Urinary bladder (tissue), 4 donors: Measurements from ENCODE around the gene HPSE2. TPM values are rescaled to one million over a fixed set of nuclear protein-coding genes. Genes with fewer than 3 reads are reported as not detected.

Source experiments
- DNase-seq: peaks from one replicate; pipeline ENCODE4 v3.0.0-alpha.2; 2015; ENCODE audit errors: extremely low spot score
- H3K27ac ChIP-seq: one replicate; pipeline ENCODE4 v1.5.1; 2013; ENCODE audit warnings: low read depth, mild to moderate bottlenecking, moderate library complexity
- H3K36me3 ChIP-seq: one replicate; pipeline ENCODE4 v1.6.1; 2013; ENCODE audit warnings: mild to moderate bottlenecking, moderate library complexity; ENCODE audit not compliant: insufficient read depth
- H3K4me1 ChIP-seq: one replicate; pipeline ENCODE4 v1.6.1; 2013; ENCODE audit warnings: mild to moderate bottlenecking, moderate library complexity; ENCODE audit not compliant: insufficient read depth
- H3K4me3 ChIP-seq: one replicate; pipeline ENCODE4 v1.5.1; 2013; ENCODE audit warnings: low read depth, low read length
- WGBS: extraction: QIAGEN DNeasy Blood & Tissue Kit; methylation state at CpG from one replicate; pipeline ENCODE4 v1.1.7; 2013; 5-methylcytosine and 5-hydroxymethylcytosine counted together
- polyA plus RNA-seq: library from polyadenylated mRNA; stranded (reverse); fragments of 200-250 nt; gene quantifications from one replicate; pipeline ENCODE4 v1.2.3, GENCODE V29; 2013
- total RNA-seq: library from RNA; depleted of rRNA; stranded (reverse); fragments of >200 nt; gene quantifications from one replicate; pipeline ENCODE4 v1.2.3, GENCODE V29; 2014
- donor health status: healthy with polysubstance abuse.
- donor health status: healthy.

The HPSE2 gene
- total and polyA plus RNA-seq, 2 donors = 46.3 to 48.1 TPM

DNA sequence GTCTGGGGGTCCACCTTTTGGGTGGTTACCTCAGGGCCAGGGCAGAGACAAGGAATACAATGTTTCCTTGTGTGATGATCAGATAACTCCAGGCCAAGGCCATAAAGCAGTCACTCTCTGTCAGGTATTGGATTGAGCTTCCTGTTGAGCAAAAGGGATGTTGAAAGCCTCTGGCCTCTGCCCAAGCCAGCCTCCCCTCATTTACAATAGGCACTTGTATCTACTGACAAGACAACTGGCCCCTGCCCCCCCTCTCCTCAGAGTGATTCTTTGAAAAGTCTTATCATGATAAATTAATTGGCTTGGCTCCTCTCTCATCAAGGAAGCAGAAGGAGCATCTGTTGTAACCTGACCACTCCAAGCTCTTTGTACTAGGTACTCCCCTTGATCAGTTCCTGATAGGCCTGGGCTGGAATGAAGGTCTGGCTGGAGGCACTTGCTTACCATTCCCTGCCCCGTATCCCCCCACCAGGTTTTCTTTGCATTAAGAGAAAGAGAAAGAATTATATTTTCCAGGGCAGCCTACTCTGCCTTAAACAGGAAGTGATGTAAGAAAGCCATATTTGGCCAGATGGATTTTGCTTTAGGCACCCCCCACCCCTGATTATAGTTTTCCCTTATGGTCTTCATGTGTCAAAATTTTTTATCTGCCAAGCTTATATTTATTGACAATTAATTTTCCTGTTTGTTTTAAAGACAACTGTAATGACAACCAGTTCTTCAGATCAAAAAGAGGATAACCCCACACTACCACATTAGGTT, 746.8 kb downstream of the HPSE2 start:
- DNase-seq = no peak
- H3K4me1 ChIP-seq = no peaks in the 10 kb centered on the region
- no peaks in the 10 kb centered on the region for H3K36me3 ChIP-seq
- 77% methylated on average over 1 of the region's 1 CpG for WGBS
- H3K27ac ChIP-seq = no peak overlapping the region
- no peak overlapping the region for H3K4me3 ChIP-seq

DNA sequence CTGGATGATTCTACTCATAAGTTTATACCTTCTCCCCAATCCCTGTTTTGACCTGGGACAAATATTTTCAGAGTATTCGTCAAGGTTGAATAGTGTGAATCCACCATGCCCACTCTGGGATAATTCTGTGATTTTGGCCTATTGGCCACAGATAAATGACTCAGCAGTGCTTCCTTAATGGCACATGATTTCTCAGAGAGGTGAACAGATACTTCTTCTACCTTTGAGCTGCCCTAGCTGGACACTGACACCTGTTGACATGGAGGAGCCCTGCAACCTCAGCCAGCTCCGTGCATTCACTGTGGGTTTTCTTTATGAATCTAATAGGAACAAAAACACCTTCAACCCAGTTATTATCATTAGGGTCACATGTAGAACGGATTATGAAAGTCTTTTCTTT, 748.0 kb downstream of the HPSE2 start:
- H3K4me3 ChIP-seq = no peak overlapping the region
- DNase-seq = no peak
- no peaks in the 10 kb centered on the region for H3K36me3 ChIP-seq
- H3K4me1 ChIP-seq = no peaks in the 10 kb centered on the region
- no peak overlapping the region for H3K27ac ChIP-seq
- 95% methylated on average over 3 of the region's 3 CpGs for WGBS

DNA sequence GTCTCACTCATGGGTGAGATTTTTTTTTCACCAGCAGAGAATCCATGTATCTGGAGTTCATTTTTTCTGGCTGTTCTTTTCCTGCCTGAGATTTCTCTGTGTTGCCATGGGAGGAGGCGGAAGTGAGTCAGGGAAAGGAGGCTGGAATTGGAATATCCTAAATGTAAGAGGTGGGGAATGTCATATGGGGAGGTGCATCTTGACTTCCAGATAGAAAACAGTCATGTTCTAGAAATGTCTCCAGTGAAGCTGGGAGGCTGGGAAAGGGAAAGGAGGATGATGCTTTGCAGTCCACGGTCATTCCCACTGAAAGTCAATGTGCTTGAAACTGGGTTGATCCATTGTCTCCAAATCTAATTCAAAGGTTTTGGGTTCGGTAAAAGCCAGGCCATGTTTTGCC, 749.2 kb downstream of the HPSE2 start:
- Histone ChIP-seq H3K27ac (no peak overlapping the region), H3K4me3 (no peak overlapping the region), H3K4me1 (no peaks in the 10 kb centered on the region), H3K36me3 (no peaks in the 10 kb centered on the region)
- WGBS = 92% methylated on average over 3 of the region's 3 CpGs
- no peak for DNase-seq

DNA sequence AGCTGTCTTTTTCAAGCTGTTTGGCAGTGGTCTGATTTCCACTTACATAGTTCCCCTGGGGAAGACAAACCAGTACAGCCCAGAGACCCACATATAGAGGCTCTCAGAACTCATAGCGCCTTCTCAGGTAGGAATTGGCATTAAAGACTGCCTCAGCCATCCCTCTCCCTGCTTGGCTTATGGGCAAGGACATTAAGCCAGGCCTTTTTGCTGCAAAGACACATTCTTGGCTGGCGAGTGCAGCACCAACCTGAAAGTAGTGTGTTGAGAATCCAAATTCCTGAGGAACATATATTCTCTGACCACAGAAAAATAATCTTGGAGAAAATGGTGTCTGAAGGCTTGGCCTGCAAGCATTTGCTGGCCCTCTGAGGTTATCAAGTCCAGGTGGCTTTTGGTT, 749.7 kb downstream of the HPSE2 start:
- DNase-seq = no peak
- no peak overlapping the region for H3K27ac ChIP-seq
- H3K36me3 ChIP-seq = no peaks in the 10 kb centered on the region
- no peaks in the 10 kb centered on the region for H3K4me1 ChIP-seq
- H3K4me3 ChIP-seq = no peak overlapping the region
- WGBS = 89% methylated on average over 2 of the region's 2 CpGs

DNA sequence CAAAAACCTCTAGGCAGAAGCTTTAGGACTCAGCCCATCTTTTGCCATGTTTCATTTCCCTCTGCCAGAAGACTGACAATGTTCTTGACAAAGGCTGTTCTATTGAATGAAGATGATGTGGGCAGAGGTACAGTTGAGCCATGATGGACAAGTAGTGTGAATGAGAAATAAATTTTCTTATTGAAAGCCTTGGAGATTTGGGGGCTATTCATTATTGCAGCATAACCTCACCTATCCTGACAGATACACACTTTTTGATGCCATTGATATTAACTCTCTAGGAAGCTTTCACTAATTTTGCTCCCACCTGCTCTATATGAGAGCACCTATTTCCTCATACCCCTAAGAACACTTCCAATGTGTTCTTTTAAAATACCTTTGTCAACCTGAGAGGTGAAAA, 752.0 kb downstream of the HPSE2 start:
- no peak overlapping the region for H3K4me3 ChIP-seq
- no peaks in the 10 kb centered on the region for H3K4me1 ChIP-seq
- H3K36me3 ChIP-seq = no peaks in the 10 kb centered on the region

DNA sequence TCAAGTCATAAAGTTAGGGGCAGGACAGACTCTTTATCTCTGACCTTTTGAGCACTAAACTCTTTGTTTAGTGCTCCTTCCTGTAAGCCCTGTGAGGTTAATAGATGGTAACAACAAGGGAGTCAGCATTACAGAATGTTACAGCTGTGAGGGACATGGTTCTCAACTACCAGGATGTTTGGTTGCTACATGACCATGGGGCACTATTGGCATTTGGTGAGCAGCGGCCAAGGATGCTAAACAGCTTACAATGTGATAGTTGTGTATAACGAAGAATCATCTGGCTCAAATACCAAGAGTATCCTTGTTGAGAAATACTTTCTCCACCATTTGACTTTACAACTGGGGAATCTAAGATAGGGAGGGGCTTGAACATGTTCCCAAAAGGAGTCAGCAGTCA, 753.6 kb downstream of the HPSE2 start:
- no peaks in the 10 kb centered on the region for H3K4me1 ChIP-seq
- H3K36me3 ChIP-seq = no peaks in the 10 kb centered on the region
- no peak overlapping the region for H3K4me3 ChIP-seq
- no peak overlapping the region for H3K27ac ChIP-seq
- DNase-seq = no peak
- WGBS = 93% methylated on average over 2 of the region's 2 CpGs

More for the DNA sequence above, 752.0 kb downstream of the HPSE2 start:
- no peak for DNase-seq
- no peak overlapping the region for H3K27ac ChIP-seq

DNA sequence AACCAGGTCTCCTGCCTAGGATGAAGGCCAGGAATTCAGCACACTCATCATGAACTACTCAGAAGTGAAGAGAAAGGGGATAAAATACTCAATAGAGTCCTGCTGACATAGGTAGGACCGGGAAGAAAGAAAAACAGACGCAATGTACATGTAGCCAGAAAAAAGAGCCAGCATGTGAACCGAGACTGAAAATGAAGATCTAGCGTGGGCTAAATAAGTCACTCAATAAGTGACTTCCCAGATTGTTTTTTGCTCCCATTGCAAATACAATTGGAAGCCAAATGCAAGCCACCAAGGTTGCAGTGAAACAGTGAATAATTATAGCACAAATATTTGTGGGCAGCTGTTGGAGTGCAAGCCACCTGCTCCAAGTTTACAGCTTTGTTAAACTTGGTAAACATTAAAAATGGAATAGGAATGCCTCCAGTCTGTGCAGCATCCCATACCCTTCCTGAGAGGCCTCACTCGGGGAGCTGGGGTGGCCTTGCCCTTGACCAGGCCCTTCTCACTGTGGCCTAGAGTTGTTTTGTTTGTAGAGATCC, 754.2 kb downstream of the HPSE2 start:
- 80% methylated on average over 5 of the region's 5 CpGs for WGBS
- H3K36me3 ChIP-seq = no peaks in the 10 kb centered on the region
- H3K4me3 ChIP-seq = no peak overlapping the region
- H3K4me1 ChIP-seq = no peaks in the 10 kb centered on the region
- no peak for DNase-seq
- no peak overlapping the region for H3K27ac ChIP-seq

DNA sequence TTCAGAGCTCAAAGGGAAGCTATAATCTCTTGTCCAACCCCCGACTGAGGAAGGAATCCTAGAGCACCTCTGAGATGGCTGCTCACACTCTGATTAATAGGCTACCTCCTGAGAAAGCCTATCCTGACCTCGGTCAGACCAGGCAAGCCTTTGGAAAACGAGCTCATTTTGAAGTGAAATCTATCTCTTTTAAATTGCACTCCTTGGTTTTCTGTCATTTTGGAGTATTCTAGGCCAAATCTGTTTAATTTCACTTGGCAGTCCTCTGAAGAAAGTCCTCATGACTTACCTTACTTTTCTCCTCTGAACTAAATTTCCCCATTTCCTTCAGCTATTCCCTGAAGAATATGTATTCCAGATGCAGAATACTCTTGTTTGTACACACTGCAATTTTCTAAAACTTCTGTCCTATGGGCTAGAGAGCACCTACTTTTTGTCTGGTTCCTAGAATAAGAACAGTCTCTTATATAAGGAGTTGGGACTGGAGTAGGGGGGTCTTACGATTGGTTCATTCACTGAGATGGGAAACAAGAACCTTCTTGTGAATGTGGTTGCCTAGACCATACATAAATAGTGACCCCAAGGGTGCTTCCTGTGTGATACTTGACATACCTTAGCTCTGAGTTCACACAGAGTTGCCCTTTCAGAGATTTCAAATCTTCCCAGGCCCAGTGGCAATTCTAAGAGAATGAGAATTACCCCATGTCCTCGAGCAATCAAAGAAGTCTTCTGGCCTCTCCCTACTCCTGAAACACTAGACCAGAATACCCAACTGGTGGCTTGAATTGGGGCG, 757.0 kb downstream of the HPSE2 start:
- Histone ChIP-seq H3K36me3 (no peaks in the 10 kb centered on the region), H3K27ac (no peak overlapping the region), H3K4me1 (no peaks in the 10 kb centered on the region), H3K4me3 (no peak overlapping the region)
- DNase-seq = no peak
- WGBS = 82% methylated on average over 6 of the region's 6 CpGs

DNA sequence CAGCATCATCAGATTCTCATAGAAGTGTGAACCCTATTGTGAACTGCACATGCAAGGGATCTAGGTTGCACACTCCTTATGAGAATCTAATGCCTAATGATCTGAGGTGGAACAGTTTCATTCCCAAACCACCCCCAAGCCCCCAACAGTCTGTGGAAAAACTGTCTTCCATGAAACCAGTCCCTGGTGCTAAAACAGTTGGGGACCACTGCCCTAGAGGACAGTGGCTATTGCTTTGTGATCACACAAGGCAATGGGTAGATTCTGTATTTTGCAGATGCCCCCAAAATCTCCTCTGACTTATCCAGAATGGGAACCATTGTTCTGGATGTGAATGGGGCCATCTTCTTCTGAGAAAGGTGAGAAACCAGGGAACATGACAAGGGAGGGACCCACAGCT, 757.8 kb downstream of the HPSE2 start:
- DNase-seq = no peak
- Histone ChIP-seq H3K4me3 (no peak overlapping the region), H3K27ac (no peak overlapping the region), H3K4me1 (no peaks in the 10 kb centered on the region), H3K36me3 (no peaks in the 10 kb centered on the region)

DNA sequence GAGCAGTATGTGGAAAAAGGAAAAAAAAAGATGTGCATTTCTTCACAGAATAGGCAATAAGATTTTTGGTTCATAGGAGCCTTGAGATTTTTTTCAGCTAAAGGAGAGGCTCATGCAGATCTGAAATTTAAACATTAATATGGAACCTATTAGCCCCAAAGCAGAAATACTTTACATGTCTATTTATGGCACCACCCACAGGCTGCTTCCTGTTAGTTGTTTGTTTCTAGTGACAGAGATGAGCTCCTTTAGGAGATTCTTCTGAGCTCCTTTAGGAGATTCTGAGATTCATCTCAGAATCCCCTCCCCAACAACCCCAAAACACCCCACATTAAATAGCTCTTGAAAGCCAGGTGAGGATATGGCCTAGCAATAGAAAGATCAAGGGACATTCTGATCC, 761.0 kb downstream of the HPSE2 start:
- no peaks in the 10 kb centered on the region for H3K4me1 ChIP-seq
- no peak for DNase-seq
- H3K4me3 ChIP-seq = no peak overlapping the region
- no peaks in the 10 kb centered on the region for H3K36me3 ChIP-seq
- H3K27ac ChIP-seq = no peak overlapping the region

DNA sequence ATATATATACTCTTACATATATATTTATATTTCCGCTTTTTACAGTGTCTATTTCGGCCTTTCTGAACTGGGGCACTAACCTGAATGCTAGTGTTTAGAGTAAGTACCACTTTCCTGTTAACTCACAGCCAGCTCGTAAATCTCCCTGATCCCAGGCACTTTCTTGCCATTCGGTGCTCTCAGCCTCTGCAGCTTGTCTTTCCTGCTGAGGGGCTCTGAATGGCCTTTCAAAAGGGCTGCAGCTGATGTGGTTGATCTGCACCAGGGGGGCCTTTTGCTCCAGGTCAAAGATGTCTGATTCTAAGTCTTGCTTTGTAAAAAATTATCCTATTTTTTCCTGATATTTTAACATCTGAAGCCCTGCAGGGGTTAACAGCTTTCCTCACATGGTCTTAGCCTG, 763.5 kb downstream of the HPSE2 start:
- 53% methylated on average over 4 of the region's 4 CpGs for WGBS
- no peak overlapping the region for H3K4me3 ChIP-seq
- no peak for DNase-seq

DNA sequence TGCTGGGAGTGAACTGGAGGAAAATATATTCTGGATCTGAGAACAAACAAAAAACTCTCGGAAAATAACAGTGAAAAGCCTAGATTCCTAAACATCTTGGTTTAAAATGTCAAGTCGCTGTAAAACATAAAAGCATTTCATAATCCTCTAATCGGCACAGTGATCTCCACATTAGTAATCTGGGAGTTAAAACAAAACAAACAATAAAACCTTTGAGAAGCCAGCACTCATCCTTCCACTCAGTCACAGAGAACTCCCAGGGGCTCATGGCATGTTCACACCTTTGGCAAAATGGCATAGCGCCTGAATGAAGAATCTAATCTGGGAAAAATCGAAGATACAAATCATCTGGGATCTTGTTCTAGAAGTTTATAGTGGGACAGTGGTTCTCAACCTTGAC, 764.8 kb downstream of the HPSE2 start:
- Histone ChIP-seq H3K27ac (no peak overlapping the region), H3K36me3 (no peaks in the 10 kb centered on the region), H3K4me3 (no peak overlapping the region), H3K4me1 (no peaks in the 10 kb centered on the region)
- WGBS = 66% methylated on average over 5 of the region's 5 CpGs
- no peak for DNase-seq

More for the DNA sequence above, 763.5 kb downstream of the HPSE2 start:
- Histone ChIP-seq H3K27ac (no peak overlapping the region), H3K36me3 (no peaks in the 10 kb centered on the region), H3K4me1 (no peaks in the 10 kb centered on the region)

DNA sequence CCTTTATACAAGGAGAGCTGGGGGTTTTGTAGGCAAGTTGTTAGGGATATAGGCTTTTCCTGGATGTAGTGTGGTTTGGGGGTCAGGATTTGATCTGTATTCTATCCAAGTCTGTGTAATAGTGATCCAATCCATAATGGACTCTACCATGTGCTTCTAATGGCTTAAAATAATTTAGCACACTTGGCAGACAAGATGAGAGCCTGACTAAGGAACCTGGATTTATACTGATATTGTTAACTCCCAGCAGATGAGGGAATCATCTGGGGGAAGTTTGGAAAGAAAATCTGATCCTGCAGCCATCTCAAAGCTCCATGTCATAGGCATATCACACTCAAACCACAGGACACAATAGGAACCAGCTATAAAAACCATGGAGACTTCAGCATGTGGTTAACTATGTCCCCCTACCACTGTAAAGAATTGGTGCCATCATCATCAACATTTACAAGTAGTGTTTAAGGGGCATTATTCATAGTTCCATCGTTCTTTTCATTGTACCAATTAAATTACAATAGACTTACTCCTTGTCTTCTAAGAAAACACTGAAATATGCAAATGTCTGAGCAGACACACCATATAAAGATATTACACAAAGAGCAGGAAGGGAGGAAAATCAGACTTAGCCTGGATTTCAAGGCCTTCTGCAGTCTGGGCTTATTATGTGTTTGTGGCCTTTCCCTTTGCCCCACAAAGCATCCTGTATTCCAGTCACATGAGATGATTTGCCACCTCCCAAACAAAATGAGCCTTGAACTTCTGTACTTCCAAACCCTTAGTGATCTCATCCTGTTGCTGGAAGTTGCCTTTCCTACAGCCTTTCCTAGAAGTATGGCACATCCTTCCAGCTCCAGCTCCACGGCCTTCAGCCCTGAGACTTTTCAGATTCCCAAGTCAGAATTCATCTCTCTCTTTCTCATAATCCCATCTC, 766.4 kb downstream of the HPSE2 start:
- DNase-seq = no peak
- Histone ChIP-seq H3K36me3 (no peaks in the 10 kb centered on the region), H3K27ac (no peak overlapping the region), H3K4me3 (no peak overlapping the region), H3K4me1 (no peaks in the 10 kb centered on the region)
- WGBS = 88% methylated on average over 2 of the region's 2 CpGs
